ENCODE data around the gene ALPP.
"Not testable (repeated sequence)": the region's sequence is repeated elsewhere in the genome, so short reads cannot be mapped to it uniquely, and the experiment has no call there.

ALPP gene

DNA sequence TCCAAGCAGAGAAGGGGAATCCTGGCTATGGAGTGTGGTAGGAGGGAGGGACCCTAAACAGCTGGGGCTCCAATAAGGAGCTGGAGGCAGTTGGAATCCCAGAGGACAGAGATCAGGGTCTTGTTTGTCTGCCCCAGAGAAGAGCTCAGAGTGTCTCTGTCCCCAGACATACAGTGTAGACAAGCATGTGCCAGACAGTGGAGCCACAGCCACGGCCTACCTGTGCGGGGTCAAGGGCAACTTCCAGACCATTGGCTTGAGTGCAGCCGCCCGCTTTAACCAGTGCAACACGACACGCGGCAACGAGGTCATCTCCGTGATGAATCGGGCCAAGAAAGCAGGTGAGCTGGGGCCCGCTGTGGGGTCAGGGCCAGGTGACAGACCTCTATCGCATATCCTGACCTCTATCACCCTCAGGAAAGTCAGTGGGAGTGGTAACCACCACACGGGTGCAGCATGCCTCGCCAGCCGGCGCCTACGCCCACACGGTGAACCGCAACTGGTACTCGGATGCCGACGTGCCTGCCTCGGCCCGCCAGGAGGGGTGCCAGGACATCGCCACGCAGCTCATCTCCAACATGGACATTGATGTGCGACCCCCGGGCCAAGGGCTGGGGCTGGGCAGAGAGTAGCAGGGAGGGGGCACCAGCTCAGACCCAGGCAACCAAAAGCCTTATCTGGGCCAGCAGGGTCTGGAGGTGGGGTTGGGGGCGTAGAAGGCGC lies 29.0 kb downstream of the ALPP start:
- DNase-seq = not testable (repeated sequence)

DNA sequence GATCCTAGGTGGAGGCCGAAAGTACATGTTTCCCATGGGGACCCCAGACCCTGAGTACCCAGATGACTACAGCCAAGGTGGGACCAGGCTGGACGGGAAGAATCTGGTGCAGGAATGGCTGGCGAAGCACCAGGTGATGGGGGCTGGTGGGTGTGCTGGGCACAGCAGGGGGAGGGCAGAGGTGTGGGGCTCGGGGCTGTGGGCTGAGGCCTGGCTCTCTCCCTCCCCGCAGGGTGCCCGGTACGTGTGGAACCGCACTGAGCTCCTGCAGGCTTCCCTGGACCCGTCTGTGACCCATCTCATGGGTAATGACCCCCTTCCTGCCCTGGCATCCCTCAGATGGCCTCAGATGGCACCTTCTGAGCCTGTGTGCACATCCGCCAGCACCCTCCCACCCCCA lies 29.7 kb downstream of the ALPP start:
- DNase-seq = not testable (repeated sequence)

DNA sequence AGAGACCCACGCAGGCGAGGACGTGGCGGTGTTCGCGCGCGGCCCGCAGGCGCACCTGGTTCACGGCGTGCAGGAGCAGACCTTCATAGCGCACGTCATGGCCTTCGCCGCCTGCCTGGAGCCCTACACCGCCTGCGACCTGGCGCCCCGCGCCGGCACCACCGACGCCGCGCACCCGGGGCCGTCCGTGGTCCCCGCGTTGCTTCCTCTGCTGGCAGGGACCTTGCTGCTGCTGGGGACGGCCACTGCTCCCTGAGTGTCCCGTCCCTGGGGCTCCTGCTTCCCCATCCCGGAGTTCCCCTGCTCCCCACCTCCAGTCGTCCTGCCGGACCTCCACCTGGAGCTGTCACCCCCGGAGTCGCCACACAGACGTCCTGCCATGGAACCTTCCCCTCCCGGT lies 31.1 kb downstream of the ALPP start:
- not testable (repeated sequence) for DNase-seq

DNA sequence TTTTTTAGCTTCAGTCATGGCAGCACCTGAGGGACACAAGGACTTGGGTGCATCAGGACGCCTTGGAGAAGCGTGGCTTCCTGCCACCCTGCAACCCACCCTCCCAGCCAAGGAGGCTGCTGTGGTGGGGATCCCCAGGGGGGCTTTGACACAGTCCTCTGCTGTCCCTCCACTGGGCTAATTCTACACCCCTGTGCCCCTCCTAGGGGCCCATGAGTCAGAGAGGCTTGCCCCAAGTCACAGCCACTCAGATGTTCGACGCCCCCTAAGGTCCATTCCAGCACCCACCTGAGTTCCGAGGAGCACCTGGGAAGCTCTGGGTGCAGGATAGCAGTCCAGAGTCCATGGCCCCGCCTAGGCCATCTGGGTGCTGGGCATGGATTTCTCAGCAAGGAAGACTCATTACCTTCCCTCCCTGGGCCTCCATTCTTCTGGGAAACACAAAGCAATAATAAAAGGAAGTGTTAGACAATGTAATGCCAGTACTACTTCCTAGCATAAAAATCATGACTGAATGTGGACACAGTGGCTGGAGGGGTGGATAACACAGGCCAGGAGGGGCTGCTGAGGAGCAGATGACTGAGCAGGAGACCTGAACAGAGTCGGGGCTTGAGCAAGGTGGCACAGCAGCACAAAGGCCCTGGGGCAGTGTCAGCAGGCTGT lies 31.8 kb downstream of the ALPP start:
- no peak for DNase-seq

DNA sequence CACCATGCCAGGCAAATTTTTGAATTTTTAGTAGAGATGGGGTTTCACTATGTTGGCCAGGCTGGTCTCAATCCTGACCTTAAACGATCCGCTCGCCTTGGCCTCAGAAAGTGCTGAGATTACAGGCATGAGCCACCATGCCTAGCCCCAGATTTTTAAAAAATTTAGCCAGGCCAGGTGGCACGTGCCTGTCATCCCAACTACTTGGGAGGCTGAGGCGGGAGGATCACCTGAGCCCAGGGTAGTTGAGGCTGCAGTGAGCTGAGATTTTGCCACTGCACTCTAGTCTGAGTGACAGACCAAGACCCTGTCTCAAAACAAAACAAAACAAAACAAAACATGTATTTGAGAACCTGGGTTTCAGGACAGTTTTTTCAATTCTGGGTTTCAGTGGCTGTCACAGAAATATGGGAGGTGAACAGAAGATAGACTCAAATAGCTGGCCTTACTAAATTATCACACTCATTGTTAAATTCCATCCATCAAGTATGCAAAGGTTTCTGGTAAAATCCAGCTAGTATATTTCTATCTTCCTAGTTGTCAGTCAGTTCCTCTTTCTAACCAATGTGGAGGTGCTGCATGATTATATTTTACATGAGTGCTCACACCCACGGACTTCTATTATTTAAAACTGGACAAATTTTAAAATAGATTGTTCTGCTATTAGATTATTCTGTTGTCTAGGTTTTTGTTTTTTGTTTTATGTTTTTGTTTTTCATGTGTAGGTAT lies 33.5 kb downstream of the ALPP start:
- DNase-seq = no peak

DNA sequence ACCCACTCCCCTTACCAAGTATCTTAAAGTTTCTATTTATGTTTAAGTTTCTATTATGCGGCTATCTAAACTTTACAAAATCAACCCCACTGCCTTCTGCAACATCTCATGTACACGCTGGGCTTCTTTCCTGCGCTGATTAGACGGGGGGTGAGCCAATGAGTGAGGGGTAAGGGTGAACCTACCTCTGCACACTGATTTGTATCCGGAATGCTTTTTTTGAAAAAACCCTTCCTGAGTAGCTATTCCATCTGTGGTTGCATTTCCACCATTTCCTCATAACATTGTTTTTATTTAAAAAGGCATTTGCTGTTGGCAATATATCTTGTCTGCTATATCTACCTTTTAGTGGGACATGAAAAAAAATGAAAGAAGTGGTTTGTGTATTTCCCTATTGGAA lies 34.4 kb downstream of the ALPP start:
- no peak for DNase-seq

DNA sequence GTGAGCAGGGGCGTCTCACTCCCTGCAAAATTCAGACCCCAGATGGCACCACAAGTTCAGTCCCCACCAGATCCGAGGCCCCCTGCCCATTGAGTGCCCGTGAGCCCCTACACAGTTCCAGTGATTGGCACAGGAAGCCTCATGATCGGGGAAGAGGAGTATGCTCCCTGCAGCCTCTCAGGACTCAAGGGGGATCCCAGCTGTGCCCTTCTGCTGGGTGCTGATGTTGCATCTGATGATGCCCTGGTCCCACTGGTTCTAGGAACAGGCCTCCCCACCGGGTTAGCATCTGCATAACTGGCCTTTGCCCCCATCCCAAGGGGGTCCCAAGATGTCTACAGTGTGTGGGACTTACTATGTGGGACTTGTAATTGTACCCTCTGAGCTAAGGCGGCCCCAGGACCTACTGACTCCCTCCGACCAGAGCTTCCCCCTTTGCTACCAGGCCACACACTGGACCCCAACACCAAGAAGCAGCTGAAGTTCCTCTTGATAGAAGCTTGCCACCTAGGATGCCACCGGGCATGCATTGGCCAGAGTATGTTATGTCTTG lies 36.7 kb downstream of the ALPP start:
- no peak for DNase-seq

DNA sequence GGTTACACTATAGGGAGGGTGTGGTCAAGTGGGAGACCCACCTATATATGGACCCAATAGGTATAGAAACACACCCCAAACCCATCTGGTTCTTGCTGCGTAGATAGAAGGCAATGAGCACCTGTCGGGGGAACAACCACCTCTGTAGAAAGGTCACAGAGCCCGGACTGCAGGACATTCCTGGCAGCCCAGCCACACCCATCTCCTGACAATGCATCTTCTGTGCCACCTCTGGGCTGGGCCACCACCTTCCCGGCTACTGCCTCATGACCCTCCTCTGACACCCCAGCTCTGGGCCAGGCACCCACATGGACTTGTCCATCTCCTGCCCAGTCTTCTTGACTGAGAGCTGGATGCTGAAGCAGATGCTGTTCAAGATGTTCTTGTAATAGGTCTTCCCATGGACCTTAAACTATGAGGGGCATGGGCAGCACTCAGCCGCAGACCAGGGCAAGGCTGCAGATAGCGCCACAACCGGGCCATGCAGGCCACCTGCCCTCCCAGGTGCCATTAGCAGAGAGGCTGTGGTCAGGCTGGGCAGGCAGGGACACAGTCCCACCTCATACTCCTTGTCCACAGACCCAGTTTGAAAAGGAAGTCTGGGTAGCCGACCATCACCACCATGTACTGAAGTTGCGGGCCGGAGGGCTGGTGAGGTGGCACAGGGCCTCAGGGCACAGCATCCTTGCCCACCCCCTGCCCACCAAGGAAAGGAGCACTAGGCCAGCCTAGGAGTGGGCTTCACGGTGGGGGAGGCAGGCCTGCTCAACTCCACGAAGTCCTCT lies 37.4 kb downstream of the ALPP start:
- no peak for DNase-seq

DNA sequence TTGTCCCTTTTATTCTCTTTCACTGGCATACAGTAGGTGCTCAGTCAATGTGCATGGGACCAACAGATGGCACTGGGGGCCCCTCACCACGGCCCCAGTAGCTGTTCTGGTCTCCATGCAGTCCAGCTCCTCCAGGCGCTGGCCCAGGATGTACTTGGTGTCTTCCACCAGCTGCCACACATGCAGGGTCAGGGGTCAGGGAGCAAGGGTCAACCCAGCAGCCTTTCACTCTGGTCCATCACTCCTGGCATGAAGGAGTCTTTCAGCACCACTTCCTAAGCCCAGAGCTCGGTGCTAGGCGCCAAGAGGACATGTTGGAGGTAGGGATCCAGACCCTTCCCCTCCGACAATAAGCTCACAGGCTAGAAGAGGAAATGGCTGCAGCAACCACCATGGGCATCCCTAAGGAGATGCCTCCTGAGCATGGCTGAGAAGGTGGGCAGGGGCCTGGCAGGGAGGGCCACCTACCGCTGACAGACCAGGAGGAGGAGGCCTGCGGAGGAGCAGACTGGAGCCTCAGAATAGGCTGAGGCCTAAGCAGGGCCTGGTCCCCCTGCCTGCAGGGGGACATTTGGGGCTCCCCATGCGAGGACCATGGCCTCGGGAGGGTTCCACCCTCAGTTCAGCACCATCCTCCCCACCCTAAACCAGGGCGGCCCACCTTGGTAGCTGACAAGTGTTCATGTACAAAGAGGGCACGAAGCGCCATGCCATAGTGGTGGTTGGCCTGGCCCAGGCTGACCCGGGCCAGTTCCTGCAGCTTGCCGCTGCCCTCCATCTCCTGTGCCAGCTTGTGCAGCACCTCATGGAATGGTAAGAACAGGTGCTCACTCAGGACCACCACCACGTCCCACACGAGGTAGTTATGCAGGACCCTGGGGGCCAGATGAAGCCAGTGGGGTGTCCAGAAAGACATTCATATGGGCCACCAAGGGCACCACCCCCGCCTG lies 38.2 kb downstream of the ALPP start:
- DNase-seq = no peak

DNA sequence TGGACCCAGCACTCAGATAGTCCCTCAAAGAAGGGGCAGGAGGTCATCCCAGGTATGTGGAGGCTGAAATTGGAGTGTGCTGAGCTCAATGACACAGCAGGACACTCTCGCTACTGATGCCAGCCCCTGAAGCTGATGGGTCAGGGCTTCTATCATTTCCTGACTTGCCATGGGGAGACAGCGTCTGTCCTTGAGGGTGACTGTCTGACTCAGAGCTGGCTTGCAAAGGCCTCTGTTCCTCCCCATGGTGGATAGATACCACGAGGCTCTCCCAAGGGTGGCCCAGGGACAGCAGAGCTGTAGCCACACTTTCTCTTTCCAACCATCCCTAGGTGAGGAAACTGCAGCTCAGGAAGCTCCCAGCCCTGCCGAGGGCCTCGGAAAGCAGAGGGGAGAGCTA lies 38.9 kb downstream of the ALPP start:
- DNase-seq = no peak

DNA sequence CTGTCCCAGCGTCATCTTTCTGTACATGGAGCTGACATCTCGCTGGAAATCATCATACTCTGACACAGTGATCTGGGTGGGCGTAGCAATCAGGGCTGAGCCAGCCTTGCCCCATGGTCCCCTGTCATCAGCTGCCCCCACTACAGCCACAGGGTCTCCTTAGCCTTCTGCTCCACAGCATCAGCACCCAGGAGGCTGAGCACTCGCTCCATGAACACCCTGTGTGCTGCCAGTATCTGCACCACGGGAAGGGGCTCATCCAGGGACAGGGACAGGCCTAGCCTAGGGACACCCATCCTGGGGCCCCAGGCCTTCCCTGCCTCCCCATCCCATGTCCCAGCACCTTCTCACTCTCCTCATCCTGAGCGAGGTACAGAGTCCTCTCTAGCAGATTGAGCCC lies 39.5 kb downstream of the ALPP start:
- no peak for DNase-seq

DNA sequence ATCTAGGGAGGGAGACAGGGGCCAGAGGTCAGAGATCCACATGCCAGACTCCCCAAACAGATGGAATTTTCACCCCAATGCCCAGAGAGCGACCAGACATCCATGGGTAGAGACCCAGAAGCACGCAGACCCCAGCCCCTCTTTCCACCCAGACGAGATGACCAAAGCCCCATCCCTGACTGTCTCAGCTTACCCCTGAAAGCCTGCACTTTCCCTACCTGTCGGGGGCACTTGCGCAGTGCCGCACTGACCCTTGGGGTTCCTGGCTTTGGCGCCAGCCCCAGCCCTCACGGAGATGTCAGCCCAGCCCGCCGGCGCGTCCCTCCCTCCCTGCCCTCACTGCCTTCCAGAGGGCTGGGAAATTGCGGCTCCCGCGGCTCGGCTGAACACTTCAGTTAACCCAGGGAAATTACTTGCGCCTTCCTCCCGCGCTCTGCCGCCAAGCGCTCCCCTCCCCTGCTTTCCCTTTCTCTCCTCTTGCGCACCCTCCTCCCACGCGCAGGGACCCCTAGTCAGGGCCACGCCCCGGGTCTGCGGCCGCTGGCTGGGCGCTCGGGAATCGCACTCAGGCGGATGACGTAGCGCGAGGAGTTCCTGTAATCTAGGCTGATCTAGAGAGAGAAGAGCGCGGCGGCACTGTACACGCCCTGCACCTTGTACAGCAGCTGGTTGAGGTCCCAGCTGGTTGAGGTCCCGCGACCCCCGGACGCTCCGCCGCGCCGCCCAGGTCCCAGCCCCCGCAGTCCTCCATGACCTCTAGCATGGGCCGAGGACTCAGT lies 40.1 kb downstream of the ALPP start:
- no peak for DNase-seq

DNA sequence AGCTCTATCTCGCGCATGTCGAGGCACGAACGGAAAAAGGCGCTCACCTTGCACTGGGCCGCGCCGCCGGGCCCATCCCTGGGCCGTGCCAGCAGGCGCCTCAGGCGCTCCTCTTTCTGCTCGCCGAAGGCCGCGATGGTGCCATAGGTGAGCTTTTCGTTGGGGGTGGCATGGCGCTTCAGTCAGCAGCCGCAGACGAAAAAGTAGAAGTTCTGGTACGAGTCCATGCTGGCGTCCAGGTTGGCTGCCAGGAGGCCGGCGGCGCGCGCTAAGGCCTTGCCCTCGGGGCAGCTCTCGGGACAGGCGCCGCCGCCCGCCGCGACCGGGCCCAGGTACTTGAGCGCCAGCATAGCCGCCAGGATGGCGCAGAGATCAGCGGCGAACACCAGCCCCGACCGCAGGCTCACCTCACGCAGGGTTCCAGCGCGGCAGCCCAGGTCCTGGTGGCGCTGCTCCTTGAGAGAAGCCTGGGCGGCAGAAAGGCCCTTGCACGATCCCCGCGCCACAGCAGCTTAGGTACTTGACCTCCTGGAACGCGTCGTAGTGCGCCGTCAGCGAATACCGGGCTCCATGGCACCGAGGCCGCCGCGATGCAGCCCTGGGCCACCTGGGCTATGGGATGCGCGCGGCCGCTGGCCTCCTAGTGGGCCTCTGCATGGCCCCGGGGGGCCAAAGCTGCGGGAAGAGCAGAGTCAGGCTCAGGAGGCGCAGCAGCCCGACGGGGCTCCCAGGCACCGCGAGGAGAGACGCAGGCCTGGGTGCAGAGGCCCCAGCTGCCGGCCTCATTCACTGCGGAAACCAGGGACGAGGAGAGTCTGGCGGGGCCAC lies 40.9 kb downstream of the ALPP start:
- DNase-seq = no peak

DNA sequence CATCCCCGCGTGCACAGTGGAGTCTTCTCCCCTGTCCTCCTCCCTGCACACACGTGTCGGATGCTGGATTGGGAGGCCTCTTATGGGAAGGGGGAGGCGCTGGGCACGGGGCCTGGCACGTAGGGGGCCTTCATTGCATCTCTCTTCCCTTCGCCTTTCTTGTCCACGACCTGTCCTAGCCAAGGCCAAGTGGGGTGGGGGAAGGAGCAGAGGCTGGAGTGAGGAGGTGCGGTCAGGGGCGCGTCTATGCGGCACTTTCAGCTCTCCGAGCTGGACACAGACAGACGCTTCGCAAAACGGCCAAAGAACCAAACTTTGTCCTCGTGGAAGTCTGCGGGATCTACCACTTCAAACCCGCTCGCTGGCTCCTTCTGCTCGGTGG lies 41.5 kb downstream of the ALPP start:
- no peak for DNase-seq

DNA sequence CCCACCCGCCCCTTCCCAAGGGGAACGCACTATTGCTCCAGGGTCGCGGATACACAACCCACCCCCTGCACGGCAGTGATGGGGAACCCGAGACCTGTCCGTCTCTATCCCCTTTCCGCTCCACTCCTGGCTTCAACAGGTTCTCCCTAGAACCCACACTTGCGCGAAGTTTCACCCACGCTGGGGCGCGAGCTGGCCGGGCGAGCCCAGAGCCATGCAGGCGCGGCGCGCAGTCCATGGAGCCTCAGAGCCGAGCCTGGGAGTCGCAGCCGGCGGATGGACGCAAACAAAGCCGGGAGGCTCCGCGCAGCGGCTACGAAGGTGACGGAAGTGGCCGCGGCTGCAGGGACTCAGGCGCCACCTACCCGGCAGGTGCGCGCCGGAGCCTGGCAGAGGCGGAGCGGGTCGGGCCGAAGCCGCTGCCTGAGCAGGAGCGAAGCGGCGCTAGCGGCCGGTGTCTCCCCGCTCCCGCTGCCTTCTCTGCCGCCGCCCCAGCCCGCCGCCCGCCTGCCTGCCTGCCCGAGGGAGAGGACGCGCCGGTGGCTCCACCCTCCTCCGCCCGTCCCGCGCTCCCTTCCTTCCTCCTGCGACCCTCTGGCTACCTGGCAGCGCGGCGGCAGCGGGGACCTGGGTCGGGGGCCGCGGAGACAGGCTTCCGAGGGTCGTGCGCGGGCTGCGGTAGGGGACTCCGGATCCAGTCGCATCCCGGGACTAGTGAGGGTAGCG lies 42.1 kb downstream of the ALPP start:
- DNase-seq = peak; percentile 24

DNA sequence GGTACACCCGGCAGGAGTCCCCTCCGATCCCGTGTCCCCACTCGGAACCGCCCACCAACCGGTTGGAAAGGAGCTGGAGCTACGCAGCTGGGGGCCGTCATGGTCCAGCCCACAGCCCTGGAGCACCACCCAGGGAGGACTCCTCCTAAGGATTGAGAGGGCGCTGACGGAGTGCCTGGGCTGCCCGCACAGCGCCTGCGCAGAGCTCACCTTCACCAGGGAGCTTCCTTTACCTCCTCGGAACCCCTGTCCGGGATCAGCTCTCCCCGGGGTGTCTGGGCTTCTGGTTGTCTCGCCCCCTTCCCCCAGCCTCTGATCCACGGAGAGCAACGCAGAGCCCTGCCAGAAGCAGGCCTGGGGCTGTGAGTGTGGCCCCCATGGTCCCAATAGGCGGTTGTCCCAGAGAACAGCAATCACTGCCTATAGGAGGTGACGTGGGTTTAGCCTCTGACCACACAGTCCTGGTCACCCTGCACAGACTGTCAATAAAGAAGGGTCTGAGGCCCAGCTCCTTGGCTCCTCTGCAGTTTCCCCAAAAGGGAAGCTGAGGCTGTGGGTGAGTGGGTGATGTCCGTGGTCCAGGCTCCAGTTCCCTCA lies 42.7 kb downstream of the ALPP start:
- DNase-seq = no peak

DNA sequence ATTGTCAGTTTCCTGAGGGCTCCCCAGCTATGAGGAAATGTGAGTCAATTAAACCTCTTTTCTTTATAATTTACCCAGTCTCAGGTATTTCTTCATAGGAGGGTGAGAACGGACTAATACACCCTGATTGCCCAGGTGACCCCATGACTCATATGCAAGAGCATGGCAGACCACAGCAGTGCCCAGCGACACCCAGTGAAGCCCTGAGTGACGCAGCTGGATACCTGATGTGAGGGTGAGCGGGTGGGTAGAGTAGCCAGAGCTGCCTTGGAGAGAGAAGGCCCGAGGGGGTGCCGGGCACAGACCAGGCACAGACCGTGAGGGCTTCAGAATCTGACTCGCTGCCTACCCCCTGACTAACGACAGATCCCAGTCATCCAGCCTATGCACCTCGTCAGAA lies 43.5 kb downstream of the ALPP start:
- DNase-seq = no peak

DNA sequence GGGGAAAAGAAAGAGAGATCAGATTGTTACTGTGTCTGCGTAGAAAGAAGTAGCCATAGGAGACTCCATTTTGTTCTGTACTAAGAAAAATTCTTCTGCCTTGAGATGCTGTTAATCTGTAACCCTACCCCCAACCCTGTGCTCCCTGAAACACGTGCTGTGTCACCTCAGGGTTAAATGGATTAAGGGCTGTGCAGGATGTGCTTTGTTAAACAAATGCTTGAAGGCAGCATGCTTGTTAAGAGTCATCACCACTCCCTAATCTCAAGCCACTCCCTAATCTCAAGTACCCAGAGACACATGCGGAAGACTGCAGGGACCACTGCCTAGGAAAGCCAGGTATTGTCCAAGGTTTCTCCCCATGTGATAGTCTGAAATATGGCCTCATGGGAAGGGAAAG lies 44.4 kb downstream of the ALPP start:
- not testable (repeated sequence) for DNase-seq

DNA sequence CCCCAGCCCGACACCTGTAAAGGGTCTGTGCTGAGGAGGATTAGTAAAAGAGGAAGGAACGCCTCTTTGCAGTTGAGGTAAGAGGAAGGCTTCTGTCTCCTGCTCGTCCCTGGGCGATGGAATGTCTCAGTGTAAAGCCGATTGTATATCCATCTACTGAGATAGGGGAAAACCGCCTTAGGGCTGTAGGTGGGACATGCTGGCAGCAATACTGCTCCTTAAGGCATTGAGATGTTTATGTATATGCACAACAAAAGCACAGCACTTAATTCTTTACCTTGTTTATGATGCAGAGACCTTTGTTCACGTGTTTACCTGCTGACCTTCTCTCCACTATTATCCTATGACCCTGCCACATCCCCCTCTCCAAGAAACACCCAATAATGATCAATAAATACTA lies 44.9 kb downstream of the ALPP start:
- not testable (repeated sequence) for DNase-seq
